ENCODE results near the gene GRAMD2B.

Gene GRAMD2B

GRCh38 chr5:126482591-126482990, 59.4 kb downstream of the GRAMD2B start:
- TF ChIP-seq CTCF (IDR thresholded peaks at IDR 0.05; ENCODE audit: control insufficient read depth, extremely low read depth, insufficient read depth) = no peak
- H3K4me3 ChIP-seq (ENCODE audit: low read depth, low read length) = no peak overlapping the region
- DNase-seq (ENCODE audit: low read depth) = no peak

- no peak for TF ChIP-seq CTCF (IDR thresholded peaks at IDR 0.05; ENCODE audit: control insufficient read depth, extremely low read depth, insufficient read depth)
- DNase-seq (ENCODE audit: low read depth) = no peak
- H3K4me3 ChIP-seq (ENCODE audit: low read depth, low read length) = no peak overlapping the region
Measured at GRCh38 chr5:126483156-126483555, 59.9 kb downstream of the GRAMD2B start.

- no peak for DNase-seq (ENCODE audit: low read depth)
- no peak overlapping the region for H3K4me3 ChIP-seq (ENCODE audit: low read depth, low read length)
- no peak for TF ChIP-seq CTCF (IDR thresholded peaks at IDR 0.05; ENCODE audit: control insufficient read depth, extremely low read depth, insufficient read depth)
Measured at GRCh38 chr5:126484253-126484652, 61.0 kb downstream of the GRAMD2B start.

- DNase-seq (ENCODE audit: low read depth) = no peak
- TF ChIP-seq CTCF (IDR thresholded peaks at IDR 0.05; ENCODE audit: control insufficient read depth, extremely low read depth, insufficient read depth) = no peak
- no peak overlapping the region for H3K4me3 ChIP-seq (ENCODE audit: low read depth, low read length)
Measured at GRCh38 chr5:126486332-126486731, 63.1 kb downstream of the GRAMD2B start.

GRCh38 chr5:126487596-126487995, 64.4 kb downstream of the GRAMD2B start:
- DNase-seq (ENCODE audit: low read depth) = no peak
- TF ChIP-seq CTCF (IDR thresholded peaks at IDR 0.05; ENCODE audit: control insufficient read depth, extremely low read depth, insufficient read depth) = no peak
- H3K4me3 ChIP-seq (ENCODE audit: low read depth, low read length) = no peak overlapping the region

- no peak for DNase-seq (ENCODE audit: low read depth)
- H3K4me3 ChIP-seq (ENCODE audit: low read depth, low read length) = no peak overlapping the region
- no peak for TF ChIP-seq CTCF (IDR thresholded peaks at IDR 0.05; ENCODE audit: control insufficient read depth, extremely low read depth, insufficient read depth)
Measured at GRCh38 chr5:126488443-126489065, 65.3 kb downstream of the GRAMD2B start.
